NOMO-1 (cell line): ENCODE results near the gene OR5D14.

Source experiments
- DNase-seq, 2 experiments: peaks; one replicate each; lab custom pipeline; 2025; ENCODE audit not compliant: unreplicated experiment in 2 of 2; lab: John Stamatoyannopoulos, UW

The OR5D14 gene

DNA sequence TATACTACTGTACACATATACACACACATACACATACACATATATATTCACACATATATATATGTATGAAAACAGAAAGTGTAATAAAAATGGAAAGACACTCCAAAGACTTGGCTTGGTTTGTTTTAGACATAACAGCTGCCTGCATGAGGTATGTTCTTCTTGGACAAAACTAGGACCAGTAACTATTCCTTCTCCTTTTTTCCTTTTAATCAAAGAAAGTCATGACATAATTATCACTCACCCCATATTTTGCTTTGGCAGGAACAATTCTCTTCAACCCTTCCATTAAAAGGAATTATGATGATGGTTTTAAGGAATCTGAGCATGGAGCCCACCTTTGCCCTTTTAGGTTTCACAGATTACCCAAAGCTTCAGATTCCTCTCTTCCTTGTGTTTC, at the start of gene OR5D14:
OR5D14 (plus strand) TSS at position 301 of the 400 bp plus-strand sequence; CDS start at position 301, 0 bp downstream.
- no peak for DNase-seq

DNA sequence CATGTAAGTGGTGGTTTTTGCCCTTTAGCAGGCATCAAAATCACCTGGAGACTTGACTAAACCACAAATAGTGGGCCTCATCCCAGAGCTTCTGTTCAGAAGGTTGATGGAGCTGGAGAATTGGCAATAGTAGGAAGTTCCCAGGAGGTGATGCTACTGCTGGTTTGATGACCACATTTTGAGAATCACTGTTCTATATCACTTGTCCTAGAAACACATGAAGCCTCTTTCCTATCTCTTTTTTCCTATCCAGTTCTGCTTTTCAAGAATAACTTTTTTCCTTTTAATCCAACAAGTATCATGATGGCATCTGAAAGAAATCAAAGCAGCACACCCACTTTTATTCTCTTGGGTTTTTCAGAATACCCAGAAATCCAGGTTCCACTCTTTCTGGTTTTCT, 22.2 kb upstream of the OR5D14 start, which contains the start of gene OR5D13:
OR5D13 (plus strand) TSS at position 301 of the 400 bp plus-strand sequence; CDS start at position 301, 0 bp downstream.
- no peak for DNase-seq

DNA sequence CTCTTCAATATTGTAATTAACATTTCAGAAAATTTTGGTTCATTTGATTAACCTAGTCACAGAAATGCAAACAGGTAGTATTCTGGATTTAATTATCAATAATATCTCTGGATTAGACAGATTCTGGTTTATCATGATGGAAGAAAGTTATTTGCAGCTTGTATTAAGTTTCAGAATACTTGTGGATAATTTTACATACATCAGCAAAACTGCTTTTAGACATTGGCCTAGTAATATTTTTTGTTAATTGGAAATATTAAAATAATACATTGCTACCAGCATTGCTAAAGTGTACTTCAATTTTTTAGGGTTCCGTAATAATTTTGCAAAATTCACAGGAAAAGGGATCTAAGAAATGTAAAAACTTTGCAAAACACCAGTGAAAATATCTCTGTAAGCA, 3.8 kb upstream of the OR5D14 start:
- no peak for DNase-seq

DNA sequence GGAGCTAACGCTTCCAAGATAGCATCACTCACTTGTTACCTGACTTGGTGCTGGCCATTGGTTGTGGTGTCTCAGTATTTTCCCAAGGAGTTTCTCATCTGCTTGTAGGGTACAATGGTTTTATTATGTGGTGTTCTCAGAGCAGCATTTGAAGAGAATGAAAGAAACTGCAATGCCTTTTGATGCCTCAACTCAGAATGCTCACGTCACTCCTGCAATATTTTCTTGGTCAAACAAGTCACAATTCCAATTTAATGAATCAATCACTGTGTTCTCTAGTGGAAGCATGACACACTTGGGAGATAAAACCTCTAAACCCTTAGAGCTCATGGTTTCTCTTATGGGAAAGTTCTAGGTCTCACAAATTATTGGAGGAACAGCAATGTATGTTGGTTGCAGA, 2.0 kb upstream of the OR5D14 start:
- DNase-seq: no peak

DNA sequence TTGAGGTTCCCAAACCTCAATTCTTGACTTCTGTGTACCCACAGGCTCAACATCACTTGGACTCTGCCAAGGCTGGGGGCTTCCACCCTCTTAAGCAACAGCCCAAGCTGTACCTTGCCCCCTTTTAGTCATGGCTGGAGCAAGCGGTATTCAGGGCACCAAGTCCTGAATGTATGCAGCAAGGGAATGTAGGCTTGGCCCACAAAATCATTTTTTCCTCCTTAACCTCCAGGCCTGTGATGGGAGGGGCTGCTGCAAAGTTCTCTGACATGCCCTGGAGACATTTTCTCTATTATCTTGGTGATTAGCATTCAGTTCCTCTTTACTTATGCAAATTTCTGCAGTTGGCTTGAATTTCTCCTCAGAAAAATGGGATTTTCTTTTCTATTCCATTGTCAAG, 10.9 kb downstream of the OR5D14 start:
- DNase-seq: no peak

DNA sequence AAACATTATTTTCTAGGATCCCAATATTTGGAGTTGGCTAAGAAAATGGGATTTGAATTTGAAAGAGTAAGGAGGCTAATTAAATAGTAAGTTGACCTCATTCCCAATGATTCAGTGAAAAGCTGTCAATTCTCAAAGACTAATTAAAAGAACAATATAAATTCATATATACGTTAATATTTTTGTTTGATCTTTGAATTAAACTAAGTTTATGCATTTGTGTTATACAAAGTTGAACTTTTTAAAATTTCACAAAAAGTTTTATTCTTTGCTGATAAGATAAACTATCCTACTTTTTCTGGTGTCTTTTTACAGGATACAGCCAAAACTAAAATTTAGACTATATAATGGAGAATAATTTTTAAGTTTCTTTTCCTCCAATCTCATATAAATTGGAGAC, 15.7 kb downstream of the OR5D14 start, which contains the start of gene OR5L1:
OR5L1 (plus strand) TSS at position 301 of the 400 bp plus-strand sequence. CDS start 100 bp downstream, outside the sequence.
- DNase-seq: no peak

DNA sequence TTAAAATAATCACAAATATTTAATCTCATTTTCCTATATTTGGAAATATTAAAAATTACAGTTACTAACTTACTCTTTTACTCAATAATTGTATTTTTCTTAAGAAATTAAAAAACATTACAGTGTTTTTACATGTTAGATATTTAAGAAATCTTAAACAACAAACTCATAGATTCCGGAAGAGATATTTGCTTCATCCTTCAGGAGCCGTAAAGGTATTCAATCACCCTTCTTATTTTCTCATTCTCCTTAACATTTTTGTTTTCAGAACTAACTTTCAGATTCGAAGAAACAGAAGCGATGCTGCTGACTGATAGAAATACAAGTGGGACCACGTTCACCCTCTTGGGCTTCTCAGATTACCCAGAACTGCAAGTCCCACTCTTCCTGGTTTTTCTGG, 24.0 kb downstream of the OR5D14 start, which contains the start of gene OR5D18:
OR5D18 (plus strand) TSS at position 301 of the 400 bp plus-strand sequence; CDS start at position 301, 0 bp downstream.
- no peak for DNase-seq

DNA sequence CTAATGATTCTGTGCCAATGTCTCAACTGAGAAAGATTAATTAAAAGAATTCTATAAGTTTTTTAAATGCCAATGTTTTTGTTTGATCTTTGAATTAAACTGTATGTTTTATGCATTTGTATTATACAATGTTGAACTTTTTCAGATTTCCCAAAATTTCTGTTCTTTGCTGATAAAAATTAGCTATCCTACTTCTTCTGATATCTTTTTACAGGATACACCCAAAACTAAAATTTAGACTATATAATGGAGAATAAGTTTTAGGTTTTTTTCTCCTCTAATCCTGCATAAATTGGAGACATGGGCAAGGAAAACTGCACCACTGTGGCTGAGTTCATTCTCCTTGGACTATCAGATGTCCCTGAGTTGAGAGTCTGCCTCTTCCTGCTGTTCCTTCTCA, 31.6 kb downstream of the OR5D14 start, which contains the start of gene OR5L2:
OR5L2 (plus strand) TSS at position 301 of the 400 bp plus-strand sequence; CDS start at position 301, 0 bp downstream.
- no peak for DNase-seq

DNA sequence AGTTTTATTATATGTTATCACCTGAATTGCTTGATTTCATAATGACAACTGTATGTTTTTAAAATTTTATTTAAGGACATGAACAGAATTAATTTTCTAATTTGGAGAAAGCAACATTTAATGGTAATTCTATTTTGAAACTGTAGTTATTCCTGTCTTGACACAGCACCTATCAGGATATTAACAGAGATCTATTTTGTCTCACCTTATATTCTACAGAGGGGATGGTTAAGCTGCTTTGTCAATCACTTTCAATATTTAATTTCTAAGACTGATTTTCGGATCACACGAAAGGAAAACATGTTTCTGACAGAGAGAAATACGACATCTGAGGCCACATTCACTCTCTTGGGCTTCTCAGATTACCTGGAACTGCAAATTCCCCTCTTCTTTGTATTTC, 43.1 kb downstream of the OR5D14 start, which contains the start of gene OR5D16:
OR5D16 (plus strand) TSS at position 301 of the 400 bp plus-strand sequence; CDS start at position 301, 0 bp downstream.
- DNase-seq: no peak
